CD4-positive, alpha-beta T cell (primary cell): ENCODE results near the gene NTHL1. TPM values are rescaled to one million over a fixed set of nuclear protein-coding genes. Genes with fewer than 3 reads are reported as not detected.
"Not testable (repeated sequence)": the region's sequence is repeated elsewhere in the genome, so short reads cannot be mapped to it uniquely, and the experiment has no call there.

Experiments
- ATAC-seq: fragments of 200-7000 bp; cut with Tn5 transposase; one replicate; pipeline ENCODE4 v1.10.0; 2022; ENCODE audit warnings: mild to moderate bottlenecking; ENCODE audit not compliant: poor library complexity
- CTCF ChIA-PET: fragments of 350-600 bp; sonication (Branson Sonifier 250); formaldehyde crosslinking; loops from one replicate; lab custom pipeline; 2021; ENCODE audit warnings: antibody characterized with exemption, inconsistent platforms; lab: Charles Lee
- POLR2A ChIA-PET: fragments of 350-600 bp; sonication (Branson Sonifier 250); formaldehyde crosslinking; loops from one replicate; lab custom pipeline; 2021; ENCODE audit warnings: antibody characterized with exemption, inconsistent platforms; lab: Charles Lee
- DNase-seq, 14 experiments: peaks; one replicate each; pipeline ENCODE4 v3.0.0-alpha.2; 2013 to 2020; ENCODE audit warnings: mixed read lengths in 2 of 14
- H3K27ac ChIP-seq, 2 donors: one replicate each; pipeline versions ENCODE4 v1.5.1 to v1.7.0; 2013; ENCODE audit warnings: low read length in 2 of 2, low read depth in 1 of 2, mild to moderate bottlenecking in 1 of 2
- H3K27me3 ChIP-seq, 2 experiments: 1 replicate in 1 of 2; 2 replicates in 1 of 2; pipeline versions ENCODE4 v1.6.1 to v1.7.0; 2013; ENCODE audit warnings: low read length in 2 of 2, control low read depth in 1 of 2, mild to moderate bottlenecking in 1 of 2, moderate library complexity in 1 of 2; ENCODE audit not compliant: insufficient read depth in 2 of 2, control insufficient read depth in 1 of 2
- H3K36me3 ChIP-seq: one replicate; pipeline ENCODE4 v1.6.1; 2013; ENCODE audit warnings: low read length, control low read depth; ENCODE audit not compliant: insufficient read depth
- H3K4me1 ChIP-seq: one replicate; pipeline ENCODE4 v1.6.1; 2013; ENCODE audit warnings: low read length, control low read depth; ENCODE audit not compliant: insufficient read depth
- H3K4me3 ChIP-seq: one replicate; pipeline ENCODE4 v1.5.1; 2013; ENCODE audit warnings: mild to moderate bottlenecking, low read length, moderate library complexity
- H3K9me3 ChIP-seq, 2 experiments: 1 replicate in 1 of 2; 2 replicates in 1 of 2; pipeline versions ENCODE4 v1.6.1 to v1.7.0; 2013; ENCODE audit warnings: low read length in 2 of 2, mild to moderate bottlenecking in 2 of 2, control low read depth in 1 of 2, moderate library complexity in 1 of 2; ENCODE audit not compliant: control insufficient read depth in 1 of 2, insufficient read depth in 1 of 2
- H3K27ac Mint-ChIP-seq: one replicate; pipeline ENCODE4 v1.8.0; 2020; ENCODE audit warnings: mixed read lengths
- H3K27me3 Mint-ChIP-seq: one replicate; pipeline ENCODE4 v1.8.0; 2021; ENCODE audit warnings: mixed read lengths
- H3K36me3 Mint-ChIP-seq: one replicate; pipeline ENCODE4 v1.8.0; 2021; ENCODE audit warnings: low read depth, mixed read lengths
- H3K4me1 Mint-ChIP-seq: one replicate; pipeline ENCODE4 v1.8.0; 2021; ENCODE audit warnings: low read depth, mixed read lengths
- H3K4me3 Mint-ChIP-seq: one replicate; pipeline ENCODE4 v1.8.0; 2020; ENCODE audit warnings: mild to moderate bottlenecking, mixed read lengths
- H3K9me3 Mint-ChIP-seq: one replicate; pipeline ENCODE4 v1.8.0; 2020; ENCODE audit warnings: mixed read lengths
- CTCF ChIP-seq: fragments of 200-600 bp; IDR thresholded peaks from one replicate; pipeline ENCODE4 v1.8.0; 2022; ENCODE audit warnings: antibody characterized with exemption, mild to moderate bottlenecking
- intact Hi-C, 2 experiments: fragments of 100-400 bp; cut with DNase I in 1 of 2; cut with micrococcal nuclease in 1 of 2; formaldehyde crosslinking; loops; one replicate each; pipeline versions ENCODE4 v1.15.1 to v1.9.0; 2023 to 2025; cut with DNase I, micrococcal nuclease
- total RNA-seq, 174 experiments: library from RNA in 2 of 174; stranded (reverse) in 2 of 174; gene quantifications; one replicate each; pipeline ENCODE4 v1.2.3 and lab custom pipeline; 2021 to 2026

Gene NTHL1
- total RNA-seq, 2 experiments from 2014 or later = 2.7 to 2.9 TPM

- H3K27me3 Mint-ChIP-seq = peaks cover 11% of the 10 kb centered on the region
- Histone ChIP-seq H3K27me3 (peaks cover 15 to 18% of the 10 kb centered on the region in 2 experiments), H3K27ac (no peak overlapping the region), H3K4me1 (peaks cover 14% of the 10 kb centered on the region), H3K36me3 (no peaks in the 10 kb centered on the region), H3K9me3 (no peaks in the 10 kb centered on the region), H3K4me3 (no peak overlapping the region)
- CTCF ChIA-PET = interaction anchor here (1.1 to 1.5 kb wide), 5 partner anchors 12 to 139 kb away, joined by 3 to 8 read pairs (median 7); partner anchors contain the start of gene TRAF7
- DNase-seq (no peak), ATAC-seq (no peak)
- H3K36me3 Mint-ChIP-seq = no peaks in the 10 kb centered on the region
- no peak for TF ChIP-seq CTCF
- no peaks in the 10 kb centered on the region for H3K9me3 Mint-ChIP-seq
- H3K4me3 Mint-ChIP-seq = no peak overlapping the region
- intact Hi-C loops = no loop called here
- POLR2A ChIA-PET = interaction anchor here (1.2 kb wide), 1 partner anchor 140 kb away, joined by 3 read pairs; the partner anchor contains the start of gene TRAF7
- no peak overlapping the region for H3K27ac Mint-ChIP-seq
- no peaks in the 10 kb centered on the region for H3K4me1 Mint-ChIP-seq
These were observed 31.8 kb downstream of the NTHL1 start for GRCh38 chr16:2015947-2016208.

- Histone ChIP-seq H3K4me3 (no peak overlapping the region), H3K9me3 (no peaks in the 10 kb centered on the region), H3K27me3 (peaks cover 10 to 13% of the 10 kb centered on the region in 2 experiments), H3K4me1 (peaks cover 14% of the 10 kb centered on the region), H3K36me3 (no peaks in the 10 kb centered on the region), H3K27ac (no peak overlapping the region)
- ChIA-PET POLR2A (no interaction called here), CTCF (interaction anchor here (1.3 kb wide), 1 partner anchor 11 kb away, joined by 7 read pairs; no protein-coding TSS in a partner anchor)
- Mint-ChIP-seq H3K27ac (no peak overlapping the region), H3K27me3 (peaks cover 6% of the 10 kb centered on the region), H3K9me3 (no peaks in the 10 kb centered on the region), H3K4me3 (no peak overlapping the region), H3K4me1 (peaks cover 2% of the 10 kb centered on the region), H3K36me3 (no peaks in the 10 kb centered on the region)
- DNase-seq = no peak
- ATAC-seq = no peak
- no peak for TF ChIP-seq CTCF
- intact Hi-C loops = no loop called here
These were observed 32.3 kb downstream of the NTHL1 start for GRCh38 chr16:2015117-2015946.

GRCh38 chr16:2013527-2013926 is 34.1 kb downstream of the NTHL1 start:
- intact Hi-C loops = no loop called here
- Mint-ChIP-seq H3K27ac (no peak overlapping the region), H3K4me1 (peaks cover 12% of the 10 kb centered on the region), H3K36me3 (peaks cover 2% of the 10 kb centered on the region), H3K4me3 (no peak overlapping the region), H3K27me3 (no peaks in the 10 kb centered on the region), H3K9me3 (no peaks in the 10 kb centered on the region)
- H3K27me3 ChIP-seq = no peaks in the 10 kb centered on the region
- no peak for TF ChIP-seq CTCF
- ChIA-PET POLR2A (interaction anchor here (1.1 kb wide), 1 partner anchor 141 kb away, joined by 3 read pairs; no protein-coding TSS in a partner anchor), CTCF (no interaction called here)
- no peak for ATAC-seq
- no peaks in the 10 kb centered on the region for H3K9me3 ChIP-seq
- H3K27ac ChIP-seq = no peak overlapping the region
- no peaks in the 10 kb centered on the region for H3K36me3 ChIP-seq
- peaks cover 18% of the 10 kb centered on the region for H3K4me1 ChIP-seq
- H3K4me3 ChIP-seq = no peak overlapping the region
- no peak for DNase-seq

GRCh38 chr16:2011726-2012125 is 35.9 kb downstream of the NTHL1 start:
- H3K27me3 Mint-ChIP-seq, DNase-seq, H3K9me3 ChIP-seq, H3K27ac ChIP-seq, H3K36me3 Mint-ChIP-seq, H3K4me3 Mint-ChIP-seq, H3K9me3 Mint-ChIP-seq, H3K36me3 ChIP-seq, H3K4me3 ChIP-seq, intact Hi-C loops, H3K27me3 ChIP-seq, H3K27ac Mint-ChIP-seq, ATAC-seq: not testable (repeated sequence)
- ChIA-PET POLR2A (interaction anchor here (5.5 kb wide), 1 partner anchor 144 kb away, joined by 30 read pairs; the partner anchor contains the start of gene TRAF7), CTCF (interaction anchor here (1.2 kb wide), 1 partner anchor 8 kb away, joined by 3 read pairs; no protein-coding TSS in a partner anchor)
- peaks cover 27% of the 10 kb centered on the region for H3K4me1 Mint-ChIP-seq
- H3K4me1 ChIP-seq = peaks cover 36% of the 10 kb centered on the region
